Stimulated activated CD4-positive, alpha-beta T cell treated with anti-CD3 and anti-CD28 coated beads, Interleukin-15, amount 100 ng/mL, for 48 hours (primary cell): Measurements from ENCODE around the gene CDCP1.
A peak's percentile ranks its signal among the peaks of the same experiment; 100 is the strongest.
"Not testable (repeated sequence)": the region's sequence is repeated elsewhere in the genome, so short reads cannot be mapped to it uniquely, and the experiment has no call there.

Source experiments
- DNase-seq, 2 donors: peaks; one replicate each; pipeline ENCODE4 v3.0.0-alpha.2; 2020; ENCODE audit warnings: low read depth in 2 of 2

CDCP1 gene

DNA sequence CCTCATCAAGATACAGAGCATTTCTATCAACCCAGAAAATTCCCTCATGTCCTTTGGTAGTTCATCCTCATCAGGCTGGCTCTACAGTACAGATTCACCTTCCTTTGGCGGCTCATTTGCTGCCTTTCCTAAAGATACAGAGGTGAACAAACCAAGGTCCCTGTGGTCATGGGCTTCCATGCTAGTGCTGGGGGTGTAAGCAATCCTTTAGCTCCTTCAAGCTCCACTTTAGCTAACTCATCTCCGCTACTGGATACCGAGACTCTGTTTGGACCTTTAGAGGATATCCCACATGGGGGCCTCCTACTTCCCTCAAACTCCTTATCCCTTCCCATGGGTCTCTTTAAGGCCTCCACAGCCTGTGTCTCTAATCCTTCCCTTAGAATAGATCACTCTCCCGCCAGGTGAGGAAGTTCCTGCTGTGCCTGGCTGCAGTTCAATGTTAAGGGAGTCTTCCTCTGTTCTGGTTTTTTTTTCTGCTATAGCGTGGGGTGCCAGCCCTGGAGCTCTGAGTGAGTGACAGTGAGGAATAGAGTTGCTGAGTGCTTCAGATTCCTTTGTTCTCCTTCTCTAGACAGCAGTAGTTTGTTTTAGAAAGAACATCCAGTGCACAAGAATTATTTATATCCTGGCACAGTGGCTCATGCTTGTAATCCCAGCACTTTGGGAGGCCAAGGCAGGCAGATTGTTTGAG lies 89.4 kb downstream of the CDCP1 start:
- DNase-seq, result no peak

GRCh38 chr3:45055411-45056143 lies 90.6 kb downstream of the CDCP1 start:
- DNase-seq, result no peak

- DNase-seq, result no peak
These were observed 91.2 kb downstream of the CDCP1 start for GRCh38 chr3:45055032-45055410.

DNA sequence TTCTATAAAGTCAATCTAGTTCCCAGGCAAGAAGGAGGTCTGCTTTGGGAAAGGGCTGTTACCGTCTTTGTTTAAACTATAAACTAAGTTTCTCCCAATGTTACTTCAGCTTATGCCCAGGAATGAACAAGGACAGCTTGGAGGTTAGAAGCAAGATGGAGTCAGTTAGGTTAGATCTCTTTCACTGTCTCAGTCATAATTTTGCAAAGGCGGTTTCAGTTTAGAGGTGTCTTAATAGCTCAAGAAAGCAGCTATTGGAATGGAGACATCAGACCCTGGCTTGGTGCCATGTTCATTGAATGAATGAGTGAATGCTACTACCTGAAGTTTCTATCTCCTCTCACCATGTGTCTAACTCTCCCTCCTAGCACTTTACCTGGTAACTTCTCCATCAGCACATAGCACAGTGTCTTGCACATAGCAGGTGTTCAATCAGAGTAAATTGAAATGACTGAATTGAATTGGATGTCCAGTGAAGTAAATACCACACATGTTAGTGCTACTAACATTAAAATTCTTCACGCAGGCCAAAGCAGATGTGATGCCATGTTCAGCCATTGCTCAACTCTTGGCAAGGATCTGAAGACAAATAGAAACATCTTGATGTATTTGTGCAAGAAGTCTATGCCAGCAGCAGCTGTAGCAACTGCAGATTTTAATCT lies 91.9 kb downstream of the CDCP1 start:
- no peak for DNase-seq

DNA sequence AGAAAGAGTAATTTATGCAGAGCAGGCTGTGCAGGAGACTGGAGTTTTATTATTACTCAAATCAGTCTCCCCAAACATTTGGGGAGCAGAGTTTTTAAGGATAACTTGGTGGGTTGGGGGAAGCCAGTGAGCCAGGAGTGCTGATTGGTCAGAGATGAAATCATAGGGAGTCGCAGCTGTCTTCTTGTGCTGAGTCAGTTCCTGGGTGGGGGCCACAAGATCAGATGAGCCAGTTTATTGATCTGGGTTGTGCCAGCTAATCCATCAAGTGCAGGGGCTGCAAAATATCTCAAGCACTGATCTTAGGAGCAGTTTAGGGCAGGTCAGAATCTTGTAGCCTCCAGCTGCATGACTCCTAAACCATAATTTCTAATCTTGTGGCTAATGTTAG lies 92.4 kb downstream of the CDCP1 start:
- not testable (repeated sequence) for DNase-seq

- no peak for DNase-seq
These were observed 94.5 kb downstream of the CDCP1 start for GRCh38 chr3:45051685-45052084.

DNA sequence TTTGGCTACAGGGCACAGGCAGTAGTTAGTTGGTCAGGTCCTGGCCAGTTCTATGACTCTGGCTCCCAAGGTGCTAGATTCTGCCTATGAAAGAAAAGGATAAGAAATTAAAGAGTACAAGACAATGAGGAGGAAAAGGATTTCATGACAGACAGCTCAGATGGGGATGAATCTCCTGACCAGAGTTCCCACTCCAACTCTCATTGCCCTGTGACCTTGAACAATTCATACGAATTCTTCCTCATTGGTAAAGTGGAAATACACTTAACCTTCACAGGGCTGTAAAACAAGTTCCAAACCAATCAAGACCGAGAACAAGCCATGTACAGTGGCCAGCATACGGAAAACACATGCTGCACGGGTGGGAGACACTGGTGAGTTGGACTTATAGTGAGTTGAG lies 96.4 kb downstream of the CDCP1 start:
- no peak for DNase-seq

GRCh38 chr3:45048244-45048643 lies 97.9 kb downstream of the CDCP1 start:
- no peak for DNase-seq

DNA sequence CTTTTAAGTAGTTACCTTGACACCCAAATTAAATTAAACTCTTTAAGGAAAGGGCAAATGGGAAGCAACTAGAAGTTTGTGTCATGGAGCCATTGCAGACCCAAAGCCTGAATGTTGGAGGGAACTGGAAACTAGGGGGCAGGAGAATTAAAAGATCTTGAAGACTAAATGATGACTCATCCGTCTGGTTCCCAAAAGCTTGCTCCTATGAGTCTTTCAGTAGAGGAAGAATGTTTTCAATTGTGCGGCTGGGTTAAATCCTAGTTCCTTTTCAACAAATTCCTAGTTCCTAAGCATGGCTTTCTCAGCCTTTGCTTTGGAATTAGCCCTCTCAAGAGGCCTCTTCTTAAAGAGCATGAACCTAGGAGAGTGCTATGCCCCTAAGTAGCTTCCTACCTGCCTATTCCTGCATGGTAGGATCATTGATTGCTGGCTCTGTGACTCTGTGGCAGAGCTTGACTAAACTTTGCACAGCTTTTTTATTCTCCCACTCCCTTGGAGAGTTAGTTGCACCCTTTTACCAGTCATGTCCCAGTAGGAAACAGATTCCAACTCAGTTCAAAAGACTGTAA lies 102.4 kb downstream of the CDCP1 start:
- no peak for DNase-seq

DNA sequence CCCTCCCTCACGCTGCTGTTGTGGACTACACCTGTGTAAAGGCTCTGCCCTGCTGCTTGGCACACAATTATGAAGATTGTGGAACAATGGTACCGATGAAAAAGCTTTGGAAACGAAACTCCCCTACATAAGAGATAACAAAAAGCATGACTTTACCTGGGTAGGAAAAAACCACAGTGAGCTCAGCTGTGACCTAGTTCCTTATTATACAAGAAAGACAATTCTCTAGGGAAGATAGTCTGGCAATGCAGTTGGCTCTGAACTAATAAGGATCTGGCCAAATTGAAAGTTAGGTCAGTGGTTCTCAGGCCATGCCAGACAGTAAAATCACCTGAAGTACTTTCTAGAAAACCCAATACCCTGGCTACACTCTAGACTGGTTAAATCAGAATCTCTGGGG lies 104.0 kb downstream of the CDCP1 start:
- no peak for DNase-seq

DNA sequence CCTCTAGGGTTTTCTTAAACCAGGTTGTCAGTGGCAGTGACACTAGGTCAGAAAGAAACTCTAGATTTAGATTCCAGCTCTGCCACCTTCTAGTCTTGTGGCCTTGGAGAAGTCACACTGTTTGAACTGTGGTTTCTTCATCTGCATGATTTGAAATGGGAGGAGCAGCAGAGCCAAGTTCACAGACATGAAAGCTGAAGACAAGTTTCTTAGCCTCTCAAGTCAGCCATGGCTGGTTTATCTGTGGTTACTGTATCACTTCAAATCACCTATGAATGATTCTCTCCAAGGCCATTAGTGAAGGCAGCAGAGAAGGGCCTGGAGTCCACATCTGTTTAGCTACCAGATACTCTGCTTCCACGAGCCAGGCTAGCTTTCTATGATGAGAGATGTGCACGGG lies 104.5 kb downstream of the CDCP1 start:
- DNase-seq, result no peak

DNA sequence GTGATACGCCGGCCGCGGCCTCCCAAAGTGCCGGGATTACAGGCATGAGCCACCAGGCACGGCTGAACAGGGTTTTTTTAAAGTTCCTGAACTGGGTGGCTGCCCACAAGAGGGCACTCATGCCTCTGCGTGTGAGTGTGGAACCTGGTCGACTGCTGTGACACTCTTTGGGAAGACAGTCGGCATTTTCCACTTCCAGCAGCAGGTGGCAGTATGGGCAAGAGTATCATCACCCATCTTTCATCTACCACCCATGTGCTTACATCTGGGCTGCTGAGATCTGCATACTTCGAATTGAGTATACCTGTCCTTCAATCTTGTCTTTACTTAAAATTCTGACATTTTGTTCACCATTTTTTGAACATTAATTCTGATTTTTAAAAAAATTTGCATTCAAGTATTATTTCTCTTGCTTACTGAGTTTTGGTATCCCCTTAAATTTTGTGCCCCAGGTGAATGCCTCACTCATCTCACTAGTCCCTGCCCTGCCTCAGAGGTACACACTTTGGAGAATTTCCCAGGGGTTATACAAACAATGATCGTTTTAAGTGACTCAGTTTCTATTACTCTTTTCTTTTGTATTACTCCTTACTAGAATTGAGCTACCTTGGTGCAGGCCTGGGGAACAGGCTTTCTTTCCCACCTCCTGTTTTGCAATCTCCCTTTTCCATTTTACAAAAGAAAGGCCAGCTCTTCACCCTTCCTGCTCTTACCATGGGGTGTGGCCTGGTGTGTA lies 108.3 kb downstream of the CDCP1 start:
- DNase-seq, result peak; percentile 87

GRCh38 chr3:45035441-45036301 lies 110.5 kb downstream of the CDCP1 start:
- DNase-seq, result no peak

DNA sequence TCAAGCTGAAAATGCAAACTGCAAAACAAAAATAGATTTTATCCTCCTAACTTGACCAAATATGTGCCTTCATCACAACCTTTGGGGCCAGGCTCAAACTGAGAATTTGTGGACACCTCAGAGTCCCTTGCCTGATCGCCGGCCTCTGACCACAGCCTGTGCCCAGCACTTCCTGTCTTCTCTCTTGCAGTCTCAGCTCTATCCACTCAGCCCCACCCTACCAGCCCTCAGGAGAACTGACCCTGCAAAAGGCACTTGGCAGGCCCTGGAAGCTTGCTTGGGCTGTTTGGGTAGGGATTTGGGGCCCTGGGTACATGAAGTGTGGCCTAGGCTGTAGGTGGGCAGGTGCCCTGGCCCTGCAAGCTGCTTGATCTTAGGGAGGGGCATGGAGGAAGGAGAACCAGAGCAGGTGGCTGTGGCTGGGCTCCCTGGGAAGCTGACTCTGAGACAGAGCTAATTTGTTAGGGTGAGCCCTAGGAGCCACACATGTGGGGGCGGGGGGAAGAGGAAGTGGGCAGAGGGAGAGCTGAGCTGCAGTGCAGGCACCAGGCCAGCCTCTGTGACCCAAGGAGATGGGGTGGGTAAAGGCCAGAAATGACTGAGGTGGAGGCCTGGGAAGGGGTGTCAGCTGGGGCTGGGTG lies 111.4 kb downstream of the CDCP1 start:
- DNase-seq, result no peak

GRCh38 chr3:45033791-45034190 lies 112.4 kb downstream of the CDCP1 start:
- DNase-seq, result no peak
